ENCODE results near the gene AKAP7. TPM values are rescaled to one million over a fixed set of nuclear protein-coding genes. Genes with fewer than 3 reads are reported as not detected.

The AKAP7 gene
- total and polyA plus RNA-seq, 2 donors (not counting 3 experiments of a cell fraction or from before 2014, with no cell fraction given), result 0.76 to 3.3 TPM

GRCh38 chr6:131309437-131309836 is 174.2 kb downstream of the AKAP7 start:
- FAIRE-seq (no peak), DNase-seq (ENCODE audit: low read depth, low spot score) (no peak)
- TF ChIP-seq EZH2 (IDR thresholded peaks at IDR 0.05; ENCODE audit: borderline replicate concordance, low read depth, low read length, severe bottlenecking), result no peak
- TF ChIP-seq, protein P1, sequence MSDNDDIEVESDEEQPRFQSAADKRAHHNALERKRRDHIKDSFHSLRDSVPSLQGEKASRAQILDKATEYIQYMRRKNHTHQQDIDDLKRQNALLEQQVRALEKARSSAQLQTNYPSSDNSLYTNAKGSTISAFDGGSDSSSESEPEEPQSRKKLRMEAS (IDR thresholded peaks at IDR 0.05; ENCODE audit: insufficient read depth, insufficient read length), result no peak
- no peak for TF ChIP-seq POLR2AphosphoS5 (IDR thresholded peaks at IDR 0.05; ENCODE audit: insufficient read depth, low read depth, low read length)
- TF ChIP-seq CTCF (IDR thresholded peaks at IDR 0.05; ENCODE audit: extremely low read depth in 1 of 2, insufficient read depth in 1 of 2, low read depth in 1 of 2, low read length in 2 of 2), result no peak
- no peak for TF ChIP-seq POLR2A (IDR thresholded peaks at IDR 0.05; ENCODE audit: low read depth, low read length)
- TF ChIP-seq JUN (IDR thresholded peaks at IDR 0.05; ENCODE audit: borderline replicate concordance, insufficient read depth, insufficient read length, low read depth), result no peak
- TF ChIP-seq GATA2 (IDR thresholded peaks at IDR 0.05; ENCODE audit: insufficient read depth, insufficient read length, low read depth, low read length), result no peak
- no peak for TF ChIP-seq MYC (IDR thresholded peaks at IDR 0.05; ENCODE audit: low read depth, low read length)
- TF ChIP-seq FOS (IDR thresholded peaks at IDR 0.05; ENCODE audit: borderline replicate concordance, insufficient read depth, low read length), result no peak
- no peak overlapping the region for H2AFZ ChIP-seq (ENCODE audit: low read depth, low read length)
- H3K27me3 ChIP-seq (ENCODE audit: control insufficient read depth in 2 of 2, insufficient read depth in 2 of 2, low read length in 2 of 2), result no peaks in the 10 kb centered on the region
- CTCF ChIA-PET, result no interaction called here
- no peak overlapping the region for H3K4me2 ChIP-seq (ENCODE audit: insufficient read depth, low read length)
- dilution Hi-C loops (cut with MboI; ENCODE audit: extremely low pct_ligation_motif_present, low sequenced_read_pairs), result no loop called here
- no peaks in the 10 kb centered on the region for H3K79me2 ChIP-seq (ENCODE audit: control insufficient read depth, insufficient read depth, low read length)
- H3K4me1 ChIP-seq (ENCODE audit: control insufficient read depth, extremely low read depth, insufficient read depth, low read length), result no peaks in the 10 kb centered on the region
- POLR2A ChIA-PET, result no interaction called here
- no peaks in the 10 kb centered on the region for H3K9me3 ChIP-seq (replicated peaks; ENCODE audit: control insufficient read depth, insufficient read depth, low read length)
- intact Hi-C loops (cut with micrococcal nuclease), result no loop called here
- no peak overlapping the region for H3K4me3 ChIP-seq (replicated peaks in 1 of 3; ENCODE audit: insufficient read depth in 1 of 3, low read depth in 1 of 3, low read length in 3 of 3)
- no TSS peak for BruUV-seq (replicated peaks)
- H3K27ac ChIP-seq (ENCODE audit: insufficient read depth, low read depth, low read length), result no peak overlapping the region
- no peaks in the 10 kb centered on the region for H4K20me1 ChIP-seq (replicated peaks; ENCODE audit: control insufficient read depth, extremely low read depth, insufficient read depth, low read length)
- no peaks in the 10 kb centered on the region for H3K9me1 ChIP-seq (replicated peaks; ENCODE audit: control insufficient read depth, extremely low read depth, insufficient read depth, low read length)
- H3K36me3 ChIP-seq (ENCODE audit: control insufficient read depth in 2 of 2, extremely low read depth in 1 of 2, insufficient read depth in 2 of 2, low read length in 2 of 2), result no peaks in the 10 kb centered on the region
- H3K9ac ChIP-seq (replicated peaks; ENCODE audit: extremely low read depth, insufficient read depth, low read length), result no peak overlapping the region
